Brain microvascular endothelial cell (primary cell): ENCODE measurements around the gene KRTAP4-3.
"Not testable (repeated sequence)": the region's sequence is repeated elsewhere in the genome, so short reads cannot be mapped to it uniquely, and the experiment has no call there.

Experiments
- DNase-seq: peaks from one replicate; pipeline ENCODE4 v3.0.0-alpha.2; 2020
- H3K27ac ChIP-seq: fragments of 250-450 bp; sonication (Bioruptor Pico); 2 replicates; pipeline ENCODE4 v1.5.1; 2020; ENCODE audit warnings: mild to moderate bottlenecking, moderate library complexity
- H3K27me3 ChIP-seq: fragments of 250-450 bp; sonication (Bioruptor Pico); replicated peaks from 2 replicates; pipeline ENCODE4 v1.5.1; 2020; ENCODE audit warnings: mild to moderate bottlenecking
- H3K36me3 ChIP-seq: fragments of 250-450 bp; sonication (Bioruptor Pico); replicated peaks from 2 replicates; pipeline ENCODE4 v1.5.1; 2020; ENCODE audit warnings: mild to moderate bottlenecking
- H3K4me3 ChIP-seq: 2 replicates; pipeline ENCODE4 v1.5.1; 2011; ENCODE audit warnings: low read depth, mild to moderate bottlenecking, control low read depth, low read length, moderate library complexity
- in situ Hi-C: cut with HindIII; loops from 2 replicates; pipeline ENCODE4 v1.10.0; 2017; ENCODE audit warnings: low sequenced_read_pairs, low pct_ligation_motif_present
- TF ChIP-seq, protein P1 (sequence below): IDR thresholded peaks from 2 replicates; pipeline ENCODE4 v1.5.1; 2011; ENCODE audit warnings: low read depth, mild to moderate bottlenecking, moderate library complexity, low read length, control low read depth, inconsistent platforms; ENCODE audit errors: missing control alignments

KRTAP4-3 gene

GRCh38 chr17:41126412-41126811 is 41.6 kb downstream of the KRTAP4-3 start:
- TF ChIP-seq, protein P1, sequence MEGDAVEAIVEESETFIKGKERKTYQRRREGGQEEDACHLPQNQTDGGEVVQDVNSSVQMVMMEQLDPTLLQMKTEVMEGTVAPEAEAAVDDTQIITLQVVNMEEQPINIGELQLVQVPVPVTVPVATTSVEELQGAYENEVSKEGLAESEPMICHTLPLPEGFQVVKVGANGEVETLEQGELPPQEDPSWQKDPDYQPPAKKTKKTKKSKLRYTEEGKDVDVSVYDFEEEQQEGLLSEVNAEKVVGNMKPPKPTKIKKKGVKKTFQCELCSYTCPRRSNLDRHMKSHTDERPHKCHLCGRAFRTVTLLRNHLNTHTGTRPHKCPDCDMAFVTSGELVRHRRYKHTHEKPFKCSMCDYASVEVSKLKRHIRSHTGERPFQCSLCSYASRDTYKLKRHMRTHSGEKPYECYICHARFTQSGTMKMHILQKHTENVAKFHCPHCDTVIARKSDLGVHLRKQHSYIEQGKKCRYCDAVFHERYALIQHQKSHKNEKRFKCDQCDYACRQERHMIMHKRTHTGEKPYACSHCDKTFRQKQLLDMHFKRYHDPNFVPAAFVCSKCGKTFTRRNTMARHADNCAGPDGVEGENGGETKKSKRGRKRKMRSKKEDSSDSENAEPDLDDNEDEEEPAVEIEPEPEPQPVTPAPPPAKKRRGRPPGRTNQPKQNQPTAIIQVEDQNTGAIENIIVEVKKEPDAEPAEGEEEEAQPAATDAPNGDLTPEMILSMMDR, result no peak
- Histone ChIP-seq H3K27ac (no peak overlapping the region), H3K36me3 (no peaks in the 10 kb centered on the region), H3K4me3 (no peak overlapping the region), H3K27me3 (no peaks in the 10 kb centered on the region)
- in situ Hi-C loops, result no loop called here
- no peak for DNase-seq

- TF ChIP-seq, protein P1, result no peak
- Histone ChIP-seq H3K27ac (no peak overlapping the region), H3K27me3 (no peaks in the 10 kb centered on the region), H3K4me3 (no peak overlapping the region), H3K36me3 (no peaks in the 10 kb centered on the region)
- no peak for DNase-seq
- in situ Hi-C loops, result no loop called here
Observed at GRCh38 chr17:41125064-41125463, 43.0 kb downstream of the KRTAP4-3 start.

DNA sequence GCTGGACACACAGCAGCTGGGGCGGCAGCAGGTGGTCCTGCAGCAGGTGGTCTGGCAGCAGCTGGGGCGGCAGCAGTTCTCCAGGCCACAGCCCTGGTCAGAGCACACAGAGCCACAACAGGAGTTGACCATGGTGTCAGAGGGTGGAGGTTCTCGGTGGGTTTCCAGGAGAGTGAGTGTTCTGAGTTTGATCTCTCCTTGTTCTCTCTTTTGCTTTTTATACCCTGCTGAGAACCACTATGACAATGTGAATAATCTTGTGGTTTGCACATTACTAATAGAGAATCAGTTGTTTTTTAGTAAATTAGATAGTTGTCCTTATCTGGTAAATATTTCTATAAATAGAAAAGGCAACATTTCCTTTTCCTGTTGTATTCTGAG is 44.0 kb downstream of the KRTAP4-3 start, which contains the start of gene KRTAP4-12:
Gene KRTAP4-12, minus strand, starts transcription at position 192 of the 381 bp plus-strand sequence. Its CDS starts 60 bp downstream, at position 132.
- H3K36me3 ChIP-seq, H3K27ac ChIP-seq, H3K4me3 ChIP-seq, in situ Hi-C loops, H3K27me3 ChIP-seq, DNase-seq: not testable (repeated sequence)

DNA sequence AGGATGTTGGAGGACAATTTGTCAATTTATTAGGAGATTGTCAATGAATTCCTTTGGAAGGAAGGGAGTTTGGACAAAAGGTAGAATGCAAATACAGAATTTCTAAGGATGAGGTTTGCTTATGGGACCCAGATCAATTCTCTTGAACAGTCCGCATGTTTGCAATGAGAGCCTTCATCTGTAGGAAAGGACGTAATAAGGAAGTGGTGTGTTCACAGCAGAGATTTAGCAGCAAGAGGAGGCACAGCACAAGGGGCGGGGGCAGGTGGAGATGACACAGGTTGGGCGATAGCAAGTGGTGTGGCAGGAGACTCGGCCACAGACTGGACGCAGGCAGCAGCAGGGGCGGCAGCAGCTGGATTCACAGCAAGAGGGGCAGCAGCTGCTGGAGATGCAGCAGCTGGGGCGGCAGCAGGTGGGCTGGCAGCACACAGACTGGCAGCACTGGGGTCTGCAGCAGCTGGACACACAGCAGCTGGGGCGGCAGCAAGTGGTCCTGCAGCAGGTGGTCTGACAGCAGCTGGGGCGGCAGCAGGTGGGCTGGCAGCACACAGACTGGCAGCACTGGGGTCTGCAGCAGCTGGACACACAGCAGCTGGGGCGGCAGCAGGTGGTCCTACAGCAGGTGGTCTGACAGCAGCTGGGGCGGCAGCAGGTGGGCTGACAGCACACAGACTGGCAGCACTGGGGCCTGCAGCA is 44.6 kb downstream of the KRTAP4-3 start:
- H3K4me3 ChIP-seq, DNase-seq, H3K36me3 ChIP-seq, H3K27me3 ChIP-seq, H3K27ac ChIP-seq, in situ Hi-C loops: not testable (repeated sequence)

DNA sequence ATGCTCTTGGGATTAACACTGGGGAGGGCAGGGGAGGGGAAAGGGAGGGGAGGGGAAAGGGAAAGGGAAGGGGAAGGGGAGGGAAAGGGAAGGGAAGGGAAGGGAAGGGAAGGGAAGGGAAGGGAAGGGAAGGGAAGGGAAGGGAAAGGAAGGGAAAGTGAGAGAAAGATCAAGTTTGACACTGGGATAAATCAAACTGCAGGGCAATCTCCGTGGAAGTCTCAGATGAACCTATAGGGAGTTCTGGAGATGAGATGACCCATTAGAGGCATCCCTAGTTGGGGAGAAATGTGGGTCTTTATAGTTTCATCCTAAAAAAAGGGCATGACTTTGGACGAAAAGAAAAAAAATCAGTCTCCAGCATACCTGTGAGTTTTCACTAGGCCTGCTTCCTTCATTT is 46.3 kb downstream of the KRTAP4-3 start:
- in situ Hi-C loops, result no loop called here
- TF ChIP-seq, protein P1, result no peak
- Histone ChIP-seq H3K4me3 (no peak overlapping the region), H3K27ac (no peak overlapping the region), H3K36me3 (no peaks in the 10 kb centered on the region), H3K27me3 (no peaks in the 10 kb centered on the region)
- no peak for DNase-seq

DNA sequence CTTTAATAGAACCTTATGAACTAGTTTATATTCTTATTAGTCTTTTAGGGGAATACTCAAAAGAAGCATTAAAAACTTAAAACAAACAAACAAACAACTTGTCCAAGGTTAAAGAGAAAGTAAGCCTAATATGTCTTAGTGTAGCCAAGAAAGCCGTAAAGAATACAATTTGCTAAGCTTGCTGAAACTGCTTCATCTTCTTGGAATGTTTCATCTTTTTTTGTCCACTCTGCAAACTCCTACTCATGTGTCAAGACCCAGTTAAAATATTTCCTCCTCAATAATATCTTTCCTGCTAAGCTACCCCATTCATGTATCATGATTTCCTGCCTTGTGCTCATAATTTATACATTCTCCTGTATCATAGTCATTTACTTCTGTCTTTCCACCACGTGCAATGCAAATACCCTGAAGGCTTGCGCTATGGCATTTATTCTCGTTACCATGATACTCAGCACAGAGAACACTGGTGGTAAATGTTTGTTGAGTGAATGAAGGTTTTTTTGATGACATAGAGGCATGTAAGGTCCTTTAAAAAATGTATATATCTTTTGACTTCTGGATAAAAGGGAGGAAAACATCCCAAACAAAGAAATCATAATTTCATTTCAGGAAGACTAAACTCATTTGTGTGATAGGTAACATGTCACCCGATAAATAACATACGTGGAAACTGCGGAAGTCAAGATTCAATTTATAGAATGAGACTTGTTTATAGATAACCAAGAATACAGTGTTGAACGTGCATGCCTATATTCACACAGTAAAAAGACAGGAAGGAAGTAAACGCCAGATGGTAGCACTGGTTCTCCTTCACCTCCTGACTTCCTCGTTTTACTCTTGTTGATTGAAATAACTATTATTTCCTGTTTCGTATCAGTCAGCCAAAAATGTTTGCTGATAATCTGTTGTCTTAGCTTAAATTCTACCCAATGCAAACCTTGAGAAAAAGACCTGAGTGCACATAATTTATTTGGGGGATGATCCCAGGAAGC is 48.0 kb downstream of the KRTAP4-3 start:
- DNase-seq, result peak; percentile 16
- H3K27me3 ChIP-seq, in situ Hi-C loops, H3K4me3 ChIP-seq, H3K36me3 ChIP-seq, H3K27ac ChIP-seq: not testable (repeated sequence)

GRCh38 chr17:41118721-41119120 is 49.3 kb downstream of the KRTAP4-3 start:
- Histone ChIP-seq H3K27ac (no peak overlapping the region), H3K4me3 (no peak overlapping the region), H3K36me3 (no peaks in the 10 kb centered on the region), H3K27me3 (no peaks in the 10 kb centered on the region)
- in situ Hi-C loops, result no loop called here
- DNase-seq, result peak; percentile 12
- TF ChIP-seq, protein P1, result no peak

GRCh38 chr17:41117846-41118386 is 50.1 kb downstream of the KRTAP4-3 start, which contains the start of gene KRTAP4-11:
Gene KRTAP4-11, minus strand, starts transcription at chr17:41118373. Its CDS starts 58 bp downstream, at chr17:41118315.
- DNase-seq, H3K4me3 ChIP-seq, H3K36me3 ChIP-seq, in situ Hi-C loops, H3K27ac ChIP-seq, H3K27me3 ChIP-seq: not testable (repeated sequence)
